HG03280 (cell line): ENCODE measurements around the gene SLC16A13.
"Not testable (repeated sequence)": the region's sequence is repeated elsewhere in the genome, so short reads cannot be mapped to it uniquely, and the experiment has no call there.

Experiments
- ATAC-seq: cut with Tn5 transposase; IDR thresholded peaks from one replicate; pipeline ENCODE4 v1.9.1; 2021; ENCODE audit warnings: mild to moderate bottlenecking, moderate library complexity; ENCODE audit not compliant: unreplicated experiment

SLC16A13 gene

DNA sequence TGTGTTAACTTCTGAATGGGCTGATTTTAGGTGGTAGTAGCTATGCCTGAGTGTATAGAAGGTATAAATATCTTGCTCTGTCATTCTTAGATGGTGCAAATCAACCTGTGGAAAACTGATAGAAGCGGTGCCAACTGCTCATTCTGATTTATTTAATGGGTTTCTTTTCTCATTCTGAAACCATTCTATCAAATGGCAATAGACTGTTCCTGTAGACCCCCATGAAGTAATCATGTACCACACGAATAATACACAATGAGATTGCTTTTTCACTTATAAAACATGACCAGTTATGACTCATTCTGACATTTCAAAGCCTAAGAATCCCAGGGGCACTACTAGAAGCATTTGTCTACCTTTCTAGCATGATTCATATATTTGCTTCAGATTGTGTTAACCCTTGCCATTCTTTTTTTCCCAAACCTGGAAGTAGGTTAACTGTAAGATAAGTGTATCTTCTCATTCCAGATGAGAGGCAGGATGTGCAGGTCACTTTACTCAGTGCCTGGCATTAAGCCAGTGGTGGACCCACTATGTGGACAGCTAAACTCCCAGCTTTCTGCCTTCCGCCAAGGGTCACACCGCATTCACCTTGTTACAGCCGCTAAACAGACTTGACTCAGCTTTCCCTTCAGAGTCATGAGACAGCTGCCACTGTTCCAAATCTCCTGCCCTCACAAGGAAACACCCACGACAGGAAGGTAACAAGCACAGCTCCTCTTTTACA lies 24.5 kb downstream of the SLC16A13 start:
- ATAC-seq: no peak

DNA sequence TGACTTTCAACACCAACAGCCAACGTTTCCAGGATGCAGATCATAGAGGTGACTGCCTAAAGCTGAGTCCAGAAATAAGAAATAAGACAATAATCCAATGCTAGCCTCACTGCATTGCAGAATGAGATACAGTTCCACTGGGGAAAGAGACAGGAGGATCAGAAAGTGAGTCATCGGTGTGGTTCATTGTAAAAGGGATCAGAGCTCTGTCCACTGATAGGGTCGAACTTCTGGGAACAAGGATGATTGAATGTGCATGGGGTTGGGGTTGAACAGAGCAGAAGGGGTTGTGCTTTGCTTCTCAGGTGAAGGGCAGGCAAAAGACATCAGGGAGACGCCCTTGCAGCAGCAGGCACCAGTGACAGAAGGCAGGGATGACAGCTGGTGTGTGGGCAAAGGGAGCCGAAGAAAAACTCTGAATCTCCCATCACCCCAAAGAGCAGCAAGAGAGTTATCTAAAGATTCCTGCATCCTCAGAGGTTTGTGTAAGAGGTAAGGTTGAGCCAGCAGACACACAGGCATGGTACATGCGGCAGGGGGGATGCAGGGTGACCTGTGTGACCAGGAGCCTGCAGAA lies 27.8 kb downstream of the SLC16A13 start:
- no peak for ATAC-seq

DNA sequence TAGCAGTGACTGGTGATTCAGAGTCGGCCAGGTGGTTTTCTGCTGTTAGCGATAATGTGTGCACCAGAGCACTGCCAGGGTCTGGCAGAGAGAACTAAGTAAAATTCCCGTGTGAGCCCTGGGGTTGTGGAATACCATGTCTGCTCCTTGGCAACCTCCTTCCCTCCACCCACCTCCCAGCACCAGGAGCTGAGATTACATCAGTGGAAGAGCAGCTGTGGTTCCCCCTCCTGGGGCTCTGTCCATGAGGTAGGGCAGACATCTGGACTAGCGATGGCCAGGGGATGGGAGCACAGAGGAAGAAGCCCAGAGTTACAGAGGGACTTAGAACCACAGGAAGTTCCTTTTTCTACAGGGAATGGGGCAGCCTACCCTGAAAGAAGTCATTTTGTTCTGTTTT lies 28.4 kb downstream of the SLC16A13 start:
- no peak for ATAC-seq

DNA sequence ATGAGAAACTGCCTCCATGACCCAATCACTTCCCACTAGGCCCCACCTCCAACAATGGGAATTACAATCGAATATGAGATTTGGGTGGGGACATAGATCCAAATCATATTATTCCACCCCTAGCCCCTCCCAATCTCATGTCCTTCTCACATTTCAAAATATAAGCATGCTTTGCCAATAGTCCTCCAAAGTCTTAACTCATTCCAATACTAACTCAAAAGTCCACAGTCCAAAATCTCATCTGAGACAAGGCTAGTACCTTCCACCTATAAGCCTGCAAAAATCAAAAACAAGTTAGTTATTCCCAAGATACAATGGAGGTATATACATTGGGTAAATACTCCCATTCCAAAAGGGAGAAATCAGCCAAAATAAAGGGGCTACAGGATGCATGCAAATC lies 31.4 kb downstream of the SLC16A13 start:
- no peak for ATAC-seq

DNA sequence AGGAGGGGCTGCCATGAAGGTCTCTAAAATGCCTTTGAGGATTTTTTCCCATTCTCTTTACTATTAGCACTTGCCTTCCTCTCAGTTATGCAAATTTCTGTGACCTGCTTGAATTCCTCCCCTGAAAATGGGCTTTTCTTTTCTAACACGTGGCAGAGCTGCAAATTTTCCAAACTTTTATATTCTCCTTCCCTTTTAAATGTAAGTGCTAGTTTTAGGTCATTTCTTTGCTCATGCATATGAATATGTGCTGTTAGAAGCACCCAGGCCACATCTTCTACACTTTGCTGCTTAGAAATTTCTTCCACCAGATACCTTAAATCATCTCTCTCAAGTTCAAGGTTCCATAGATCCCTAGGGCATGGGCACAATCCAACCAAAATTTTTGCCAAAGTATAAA lies 32.5 kb downstream of the SLC16A13 start:
- no peak for ATAC-seq

DNA sequence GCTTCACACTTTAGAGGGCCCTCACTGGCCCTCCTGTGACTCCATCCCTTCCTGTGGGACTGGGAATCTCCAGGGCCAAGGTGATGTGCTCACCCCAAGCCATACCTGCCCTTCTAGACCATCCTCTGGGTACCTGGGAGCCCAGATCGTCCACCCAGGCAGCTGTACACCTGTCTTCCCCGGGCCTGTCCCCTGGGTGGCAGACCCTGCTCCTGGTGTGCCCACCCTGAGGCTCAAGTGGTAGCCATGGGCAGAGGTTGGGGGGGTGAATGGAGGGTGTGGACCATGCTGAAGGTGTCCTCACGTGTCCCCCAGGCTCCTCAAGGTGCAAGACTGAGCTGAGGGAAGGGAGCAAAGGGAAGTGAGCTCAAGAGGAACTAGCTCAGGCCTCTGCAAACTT lies 34.9 kb downstream of the SLC16A13 start:
- ATAC-seq: no peak

DNA sequence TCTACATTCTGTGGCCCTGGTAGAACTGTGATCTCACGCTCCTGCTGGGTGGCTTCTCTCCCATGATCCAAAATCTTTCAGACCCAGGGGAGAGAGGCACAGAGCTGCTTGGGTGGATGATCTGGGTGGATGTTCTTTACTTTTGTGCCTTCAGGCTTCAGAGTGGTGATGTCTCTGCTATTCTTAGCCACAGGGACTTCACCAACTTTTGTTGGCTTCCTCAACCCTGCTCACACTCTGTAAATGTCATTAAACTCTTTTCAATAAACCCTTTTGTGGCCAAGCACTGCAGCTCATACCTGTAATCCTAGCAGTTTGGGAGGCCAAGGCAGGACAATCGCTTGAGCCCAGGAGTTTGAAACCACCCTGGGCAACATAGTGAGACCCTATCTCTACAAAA lies 36.6 kb downstream of the SLC16A13 start:
- no peak for ATAC-seq

DNA sequence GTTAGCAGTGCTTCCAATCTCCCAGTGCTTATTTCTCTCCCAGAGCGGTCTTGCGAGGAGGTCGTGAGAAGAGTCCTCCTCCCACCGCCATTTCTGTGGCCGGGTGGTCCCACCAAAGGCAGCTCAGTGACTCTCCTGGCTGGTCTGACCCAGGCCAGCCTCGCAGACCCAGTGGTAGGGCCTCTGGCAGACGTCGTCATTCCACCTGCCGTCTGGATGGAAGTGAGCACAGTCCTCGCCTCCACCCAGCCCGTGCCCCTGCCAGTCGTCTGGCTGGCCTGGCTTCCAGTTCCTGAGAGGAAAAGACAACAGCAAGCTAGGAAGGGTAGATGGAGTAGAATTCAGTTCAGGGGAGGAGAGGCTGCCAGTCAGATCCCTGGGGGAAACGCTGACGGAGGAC lies 39.1 kb downstream of the SLC16A13 start:
- no peak for ATAC-seq

DNA sequence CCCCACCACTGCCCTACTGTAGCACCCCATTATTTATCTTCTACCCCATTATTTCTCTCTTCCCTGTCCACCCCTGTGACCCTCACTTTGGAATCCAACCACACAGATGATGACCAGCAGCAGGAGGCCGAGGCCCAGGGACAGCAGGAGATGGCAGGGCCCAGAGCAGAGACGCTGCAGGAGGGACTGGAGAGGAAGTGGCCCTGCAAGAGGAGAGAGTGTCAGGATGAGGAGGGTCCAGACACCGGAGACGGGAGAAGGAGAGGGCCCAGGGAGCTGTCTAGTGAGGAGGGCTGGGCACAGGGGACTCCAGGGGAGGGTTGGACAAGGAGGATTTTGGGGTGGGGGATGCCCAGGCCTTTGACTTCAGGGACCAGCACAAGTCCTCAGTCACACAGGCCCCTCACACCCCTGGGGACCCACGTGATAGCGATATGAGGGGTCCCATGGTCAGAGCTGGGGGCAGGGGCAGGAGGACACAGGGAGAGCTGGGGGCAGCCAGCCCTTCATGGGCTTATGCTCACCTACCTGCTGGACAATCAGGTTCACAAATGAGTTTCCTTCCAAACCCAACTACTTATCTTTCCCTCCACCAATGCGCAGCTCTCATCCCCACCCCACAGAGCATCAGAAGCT lies 42.2 kb downstream of the SLC16A13 start:
- ATAC-seq: no peak

DNA sequence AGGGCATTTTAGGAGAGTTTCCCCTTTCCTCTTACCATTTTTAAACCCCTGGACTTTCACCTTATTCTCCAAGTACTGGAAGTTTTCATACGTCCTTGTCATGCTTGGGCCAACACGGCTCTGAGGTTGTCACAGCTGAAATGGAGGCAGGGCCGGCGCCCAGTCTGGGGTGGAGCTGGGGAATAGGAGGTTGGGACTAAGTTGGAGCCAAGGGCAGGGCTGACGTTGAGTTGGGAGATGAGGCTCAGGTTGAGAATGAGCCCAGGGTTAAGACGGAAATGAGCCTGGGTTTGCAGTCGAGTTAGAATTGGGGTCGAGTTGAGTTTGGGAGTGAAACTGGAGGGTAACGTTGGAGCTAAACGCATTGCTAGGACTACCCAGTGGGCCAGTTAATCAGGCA lies 42.9 kb downstream of the SLC16A13 start:
- ATAC-seq: no peak

DNA sequence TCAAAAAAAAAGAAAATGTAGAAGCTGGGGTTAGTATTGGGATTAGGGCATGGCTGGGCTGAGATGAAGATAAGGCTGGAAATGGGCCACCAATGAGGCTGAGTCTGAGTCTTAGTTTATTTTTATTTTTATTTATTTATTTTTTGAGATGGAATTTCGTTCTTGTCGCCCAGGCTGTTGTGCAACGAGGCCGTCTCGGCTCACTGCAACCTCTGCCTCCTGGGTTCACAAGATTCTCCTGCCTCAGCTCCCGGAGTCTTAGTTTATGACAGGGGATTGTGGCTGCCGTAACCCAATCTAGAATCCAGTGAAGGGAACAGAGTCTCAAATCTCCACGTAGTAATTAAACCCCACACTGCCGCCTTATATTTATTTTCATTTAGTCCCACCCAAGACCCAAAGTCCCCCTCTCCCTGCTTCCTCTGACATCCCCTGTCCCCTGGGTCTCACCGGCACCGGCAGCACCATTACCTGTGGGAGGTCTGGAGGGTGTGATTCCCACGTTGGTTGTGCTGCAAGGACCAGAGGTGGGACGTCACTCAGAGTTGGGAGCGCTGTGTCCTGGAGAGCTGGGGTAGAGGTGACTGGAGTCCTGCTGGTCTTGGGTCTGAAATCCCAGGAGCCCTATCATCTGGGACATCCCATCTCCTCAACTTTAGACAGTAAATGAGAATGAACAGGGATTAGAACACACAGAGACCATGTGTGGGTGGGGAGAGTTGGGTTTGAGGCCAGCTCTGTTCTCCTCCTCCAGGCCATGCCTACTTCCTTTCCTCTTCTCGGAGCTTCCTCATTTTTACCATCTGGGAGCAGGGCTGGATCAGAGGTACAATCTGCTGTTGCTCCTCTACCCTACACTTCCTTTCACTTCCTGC lies 44.0 kb downstream of the SLC16A13 start, which contains the start of gene CLEC10A:
CLEC10A (minus strand) TSS at position 671 of the 875 bp plus-strand sequence. CDS start 1,439 bp downstream, outside the sequence.
- ATAC-seq: no peak

DNA sequence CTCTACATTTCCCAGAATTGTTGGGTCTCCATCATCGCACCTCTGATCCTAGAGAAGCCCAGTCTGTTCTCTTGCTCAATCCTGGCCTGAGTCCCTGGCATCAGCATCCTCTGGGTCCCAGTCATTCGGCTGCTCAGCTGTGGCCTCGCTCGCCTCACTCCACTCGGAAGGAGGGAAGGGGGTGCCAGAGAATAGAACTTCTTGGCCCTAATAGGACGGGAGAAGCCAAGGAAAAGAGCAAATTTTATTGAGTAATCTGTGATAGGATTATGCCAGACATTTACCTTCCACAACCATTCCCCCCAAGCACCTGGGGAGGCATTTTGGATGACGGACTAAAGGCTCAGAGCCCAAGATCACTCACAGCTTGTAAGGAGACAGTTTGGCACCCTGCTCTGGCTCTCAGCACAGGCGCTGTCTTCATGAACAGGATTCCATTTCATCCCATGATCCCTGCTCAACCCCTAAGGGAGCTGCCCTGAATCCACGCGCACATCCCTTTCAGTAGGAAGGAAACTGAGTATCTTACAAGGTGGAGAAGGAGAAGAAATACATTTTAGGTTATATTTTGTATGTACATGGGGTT lies 44.7 kb downstream of the SLC16A13 start:
- no peak for ATAC-seq

DNA sequence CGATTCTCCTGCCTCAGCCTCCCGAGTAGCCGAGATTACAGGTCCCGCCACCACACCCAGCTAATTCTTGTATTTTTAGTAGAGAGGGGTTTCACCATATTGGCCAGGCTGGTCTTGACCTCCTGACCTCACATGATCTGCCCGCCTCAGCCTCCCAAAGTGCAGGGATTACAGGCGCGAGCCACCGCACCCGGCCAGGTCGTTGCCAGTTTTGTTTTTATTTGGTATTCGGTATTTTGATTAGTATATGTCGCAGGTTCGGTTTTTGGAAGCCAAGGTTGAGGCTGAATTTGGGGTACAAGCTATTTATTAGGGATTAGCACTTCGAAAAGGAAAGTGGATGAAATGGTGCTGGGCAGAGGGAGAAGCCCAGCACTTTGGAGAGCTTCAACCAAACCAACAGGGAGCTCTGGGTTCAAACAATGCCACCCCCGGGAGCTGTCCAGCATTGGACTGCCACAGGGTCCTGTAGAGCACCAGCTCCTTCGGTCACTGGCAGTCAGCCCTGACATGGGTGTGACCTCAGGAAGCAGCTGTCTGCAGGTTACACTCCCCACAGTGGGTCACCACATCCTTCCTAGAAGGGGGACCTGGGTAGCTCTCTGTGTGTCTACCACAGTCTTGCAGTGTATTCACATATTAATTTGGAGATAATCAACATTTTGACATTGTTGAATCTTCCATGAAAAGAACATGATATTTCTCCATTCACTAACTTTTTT lies 45.7 kb downstream of the SLC16A13 start:
- ATAC-seq: no peak

DNA sequence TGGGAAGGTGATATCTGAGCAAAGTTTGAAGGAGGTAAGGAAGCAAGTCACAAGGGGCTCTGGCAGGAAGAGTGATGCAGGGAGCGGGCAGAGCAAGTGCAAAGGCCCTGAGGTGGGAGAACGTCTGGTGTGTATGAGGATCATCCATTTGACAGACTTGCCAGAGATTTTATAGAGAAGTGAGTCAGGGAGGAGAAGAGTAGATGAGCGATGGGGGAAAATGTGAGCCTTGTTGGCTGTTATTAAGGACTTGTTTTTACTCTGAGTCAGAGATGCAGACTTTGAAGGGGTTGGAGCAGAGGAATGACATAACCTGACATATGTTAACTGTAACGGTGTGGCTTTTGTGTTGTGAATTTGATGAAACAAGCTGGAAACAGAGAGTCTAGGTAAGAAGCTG lies 47.8 kb downstream of the SLC16A13 start:
- no peak for ATAC-seq

DNA sequence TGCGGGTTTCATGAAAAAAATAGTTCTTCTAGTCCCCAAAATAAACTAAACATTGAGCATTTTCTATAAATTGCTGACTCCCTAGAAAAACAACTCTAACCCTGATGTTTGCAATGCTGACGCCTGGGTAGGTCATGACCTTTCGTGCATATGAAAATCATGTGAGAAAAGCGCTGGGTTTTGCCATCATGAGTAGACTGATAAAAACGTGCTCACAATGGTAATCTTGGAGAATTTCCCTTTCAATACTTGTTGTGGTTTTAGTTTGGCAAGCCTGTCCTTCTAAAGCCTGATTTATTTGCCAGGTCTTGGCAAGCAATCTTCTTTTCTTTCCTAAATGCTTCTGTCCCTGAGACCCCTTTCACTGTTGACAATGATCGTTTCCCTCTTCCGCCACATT lies 48.3 kb downstream of the SLC16A13 start:
- ATAC-seq: no peak

DNA sequence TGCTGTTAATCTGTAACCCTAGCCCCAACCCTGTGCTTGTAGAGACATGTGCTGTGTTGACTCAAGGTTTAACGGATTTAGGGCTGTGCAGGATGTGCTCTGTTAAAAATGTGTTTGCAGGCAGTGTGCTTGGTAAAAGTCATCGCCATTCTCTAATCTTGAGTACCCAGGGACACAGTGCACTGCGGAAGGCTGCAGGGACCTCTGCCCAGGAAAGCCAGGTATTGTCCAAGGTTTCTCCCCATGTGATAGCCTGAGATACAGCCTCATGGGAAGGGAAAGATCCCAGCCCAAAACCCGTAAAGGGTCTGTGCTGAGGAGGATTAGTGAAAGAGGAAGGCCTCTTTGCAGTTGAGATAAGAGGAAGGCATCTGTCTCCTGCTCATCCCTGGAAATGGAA lies 52.6 kb downstream of the SLC16A13 start:
- ATAC-seq: not testable (repeated sequence)

DNA sequence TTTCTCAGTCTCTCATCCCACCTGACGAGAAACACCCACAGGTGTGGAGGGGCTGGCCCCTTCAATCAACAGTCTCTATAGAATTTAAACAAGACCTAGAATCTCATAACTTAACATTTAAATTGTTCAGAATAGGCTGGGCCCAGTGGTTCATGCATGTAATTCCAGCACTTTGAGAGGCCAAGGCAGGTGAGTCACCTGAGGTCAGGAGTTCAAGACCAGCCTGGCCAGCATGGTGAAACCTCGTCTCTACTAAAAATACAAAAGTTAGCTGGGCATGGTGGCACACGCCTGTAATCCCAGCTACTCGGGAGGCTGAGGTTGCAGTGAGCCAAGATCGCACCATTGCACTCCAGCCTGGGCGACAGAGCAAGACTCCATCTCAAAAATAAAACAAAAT lies 53.8 kb downstream of the SLC16A13 start:
- not testable (repeated sequence) for ATAC-seq
